Erythroblast (primary cell): ENCODE measurements around the gene MAP2K6.

Experiments
- GATA1 ChIP-seq: IDR thresholded peaks from 2 replicates; pipeline ENCODE4 v1.6.1; 2011; ENCODE audit warnings: low read depth, mild to moderate bottlenecking, control low read depth, low read length, moderate library complexity
- POLR2A ChIP-seq: IDR thresholded peaks from 2 replicates; pipeline ENCODE4 v1.6.1; 2011; ENCODE audit warnings: mild to moderate bottlenecking, low read length

DNA sequence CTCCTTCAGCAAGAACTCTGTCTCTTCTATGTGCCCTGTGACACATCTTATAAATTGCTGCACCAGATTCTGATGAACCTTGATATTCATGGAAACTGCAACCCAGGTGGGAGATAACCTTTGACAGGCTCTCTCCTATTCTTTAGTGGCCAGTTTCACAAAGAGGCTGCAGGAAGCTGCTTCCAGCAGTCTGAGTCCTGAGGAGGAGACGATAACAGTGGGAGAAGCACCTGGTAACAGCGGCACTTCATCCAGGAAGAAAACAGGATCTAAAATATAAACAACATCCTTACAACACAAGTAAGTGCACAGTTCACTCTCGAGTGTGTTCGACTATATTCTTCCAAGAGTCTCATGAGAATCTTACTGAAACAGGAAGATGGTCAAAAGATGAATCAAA lies 180.1 kb downstream of the MAP2K6 start:
- no peak for TF ChIP-seq POLR2A
- TF ChIP-seq GATA1: no peak
